GM18517 (cell line): ENCODE measurements around the gene CELF4.

Experiments
- ATAC-seq: cut with Tn5 transposase; IDR thresholded peaks from one replicate; pipeline ENCODE4 v1.9.1; 2021; ENCODE audit warnings: mild to moderate bottlenecking, moderate library complexity; ENCODE audit not compliant: unreplicated experiment

CELF4 gene

DNA sequence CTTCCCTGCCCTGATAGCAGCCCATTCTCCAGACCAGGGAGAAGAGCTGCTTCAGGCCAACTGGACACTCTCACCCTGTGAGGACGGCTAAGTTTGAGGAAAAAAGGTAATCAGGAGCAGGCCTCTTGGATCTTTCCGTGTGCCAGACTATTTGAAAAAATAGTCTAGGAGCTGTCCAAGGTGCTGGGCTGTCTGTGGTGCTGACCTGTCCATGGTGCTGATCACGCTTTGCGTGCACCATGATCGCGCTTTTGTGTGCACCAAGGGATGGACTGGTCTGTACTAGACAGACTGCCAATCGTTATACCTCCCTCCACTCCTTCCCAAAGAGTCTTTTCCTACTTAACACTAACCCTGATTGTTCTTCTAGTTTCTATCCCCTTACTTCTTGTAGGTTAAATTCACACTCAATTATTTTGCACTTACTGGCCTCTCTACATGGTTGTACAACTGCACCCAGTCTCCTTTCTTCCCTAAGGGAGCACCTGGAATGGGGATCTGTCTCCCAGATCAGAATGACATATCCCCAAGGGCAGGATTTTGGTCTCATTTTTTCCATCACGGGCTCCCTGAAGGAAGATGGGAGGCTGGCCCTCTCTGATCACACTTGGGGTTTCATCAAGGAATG is 295.4 kb downstream of the CELF4 start:
- ATAC-seq, result no peak

DNA sequence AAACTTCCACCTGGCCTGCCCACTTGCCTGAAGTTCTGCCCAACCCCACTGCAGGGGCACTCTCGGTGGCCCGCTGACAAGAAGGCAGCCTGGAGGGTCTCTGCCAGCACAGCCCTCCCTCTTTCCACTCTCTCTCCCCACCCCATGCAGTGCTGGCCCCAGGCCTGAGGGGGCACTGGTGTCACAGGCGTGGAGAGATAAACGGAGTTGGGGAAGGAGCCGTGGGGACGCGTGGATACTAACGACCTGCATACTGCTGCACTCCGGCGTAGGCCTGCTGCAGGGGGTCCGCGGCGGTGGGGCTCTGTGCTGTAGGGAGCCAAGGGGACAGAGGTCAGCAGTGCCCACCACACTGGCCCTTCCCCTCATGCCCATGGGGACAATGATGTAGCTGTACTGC is 299.3 kb downstream of the CELF4 start:
- no peak for ATAC-seq

DNA sequence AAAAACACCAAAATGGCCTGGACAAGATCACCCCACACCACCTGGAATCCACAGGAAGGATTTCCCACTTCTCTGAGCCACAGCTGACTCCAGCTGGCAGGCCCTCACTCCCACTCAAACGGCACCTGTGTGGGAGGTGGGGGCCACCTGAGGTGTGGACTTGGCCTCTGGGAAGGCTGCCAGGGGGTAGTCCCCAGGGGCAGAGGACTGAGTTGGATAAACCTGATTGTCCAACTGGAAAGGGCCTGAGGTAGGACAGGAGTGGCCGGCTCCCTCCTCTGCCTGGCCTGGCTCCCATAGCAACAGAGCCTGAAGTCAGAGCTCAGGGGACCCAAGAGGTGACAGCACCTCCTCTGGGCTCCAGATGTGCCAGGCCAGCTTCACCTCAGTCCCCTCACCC is 300.2 kb downstream of the CELF4 start:
- ATAC-seq, result no peak

DNA sequence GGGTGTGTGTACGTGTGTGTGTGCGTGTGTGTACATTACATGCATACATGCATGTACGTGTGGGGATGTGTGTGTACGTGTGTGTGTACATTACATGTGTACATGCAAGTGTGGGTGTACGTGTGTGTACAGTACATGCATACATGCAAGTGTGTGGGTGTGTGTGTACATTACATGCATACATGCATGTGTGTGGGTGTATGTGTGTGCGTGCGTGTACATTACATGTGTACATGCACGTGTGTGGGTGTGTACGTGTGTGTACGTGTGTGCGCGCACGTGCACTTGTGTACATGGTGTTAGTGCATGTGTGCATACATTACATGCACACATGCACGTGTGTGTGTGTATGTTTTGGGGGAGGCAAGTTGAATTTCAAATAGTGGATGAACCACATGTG is 300.6 kb downstream of the CELF4 start:
- no peak for ATAC-seq

DNA sequence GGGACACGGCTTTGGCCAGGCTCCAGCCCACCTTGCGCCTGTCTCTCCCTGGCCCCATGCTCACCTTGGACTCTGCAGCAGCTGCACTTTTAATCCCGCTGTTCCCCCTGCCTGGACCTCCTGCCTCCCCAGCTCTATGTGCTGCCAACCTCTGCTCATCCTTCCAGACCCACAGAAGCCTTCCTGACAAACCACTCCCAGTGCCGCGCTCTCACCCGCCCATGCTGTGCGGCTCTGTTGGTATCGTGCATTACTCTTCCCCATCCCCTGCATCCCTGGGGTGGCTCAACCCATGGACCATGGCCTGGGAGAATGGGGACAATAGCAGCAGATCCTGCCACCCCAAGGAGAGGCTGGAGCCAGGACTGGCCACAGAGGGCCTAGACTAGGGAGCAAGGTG is 303.6 kb downstream of the CELF4 start:
- no peak for ATAC-seq

DNA sequence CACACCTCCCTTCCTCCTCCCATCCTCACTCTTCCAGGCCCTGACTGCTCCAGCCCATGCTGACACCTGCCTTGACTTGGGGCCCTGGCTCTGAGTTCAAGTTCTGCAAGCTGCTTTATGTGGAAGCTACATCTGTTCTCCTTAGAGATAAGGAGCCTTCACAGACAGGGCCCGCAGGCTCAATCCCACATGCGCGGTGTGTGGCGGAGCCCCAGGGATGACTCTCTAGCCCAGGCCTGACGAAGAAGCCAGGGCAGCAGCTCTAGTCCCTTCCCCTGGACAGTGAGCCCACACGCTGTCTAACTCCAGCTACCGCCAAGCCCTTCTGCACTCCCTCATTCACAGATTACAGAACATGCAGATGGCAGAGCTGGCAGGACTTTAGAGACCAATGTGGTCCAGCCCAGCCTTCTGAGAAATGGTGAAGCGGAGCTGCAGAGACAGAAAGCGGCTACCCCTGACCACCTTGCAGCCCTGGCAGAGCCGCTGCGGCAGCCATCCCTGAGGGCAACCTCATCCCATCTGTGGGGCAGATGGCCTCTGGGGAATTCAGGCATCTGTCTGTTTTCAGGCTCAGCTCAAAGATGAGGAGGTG is 304.3 kb downstream of the CELF4 start:
- no peak for ATAC-seq

DNA sequence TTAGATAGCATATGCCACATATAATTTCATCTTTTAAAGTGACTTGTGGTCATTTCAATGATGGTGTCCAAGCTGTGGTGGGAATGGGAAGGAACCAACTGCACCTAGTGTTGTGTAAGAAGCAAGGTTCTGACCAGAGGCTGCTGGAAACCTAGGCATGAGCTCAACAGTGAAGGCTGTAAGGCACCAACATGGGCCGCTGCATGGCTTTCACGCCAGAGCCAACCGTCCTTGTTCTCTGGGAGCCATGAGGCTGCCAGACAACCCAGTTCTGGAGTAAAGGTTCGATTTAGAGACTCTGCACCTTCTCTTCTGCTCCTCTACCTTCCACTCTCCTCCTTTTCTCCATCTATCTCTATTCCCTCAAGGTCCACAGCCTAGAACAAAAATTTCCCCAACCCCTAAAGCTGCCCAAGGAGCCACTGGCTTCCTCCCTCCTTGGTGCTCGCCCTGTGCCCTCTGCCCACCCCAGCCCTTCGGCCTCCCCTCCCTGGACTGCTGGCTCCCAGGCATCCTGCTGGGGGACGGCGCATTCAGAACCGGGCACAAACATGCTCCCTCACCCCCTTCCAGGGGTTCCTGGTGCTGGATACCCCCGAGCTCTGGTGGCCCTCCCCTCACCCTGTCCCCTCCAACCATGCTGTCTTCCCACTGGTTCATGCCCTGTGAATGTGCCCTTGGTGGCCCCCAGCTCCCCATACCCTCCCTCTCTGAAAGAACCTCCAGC is 305.1 kb downstream of the CELF4 start:
- no peak for ATAC-seq

DNA sequence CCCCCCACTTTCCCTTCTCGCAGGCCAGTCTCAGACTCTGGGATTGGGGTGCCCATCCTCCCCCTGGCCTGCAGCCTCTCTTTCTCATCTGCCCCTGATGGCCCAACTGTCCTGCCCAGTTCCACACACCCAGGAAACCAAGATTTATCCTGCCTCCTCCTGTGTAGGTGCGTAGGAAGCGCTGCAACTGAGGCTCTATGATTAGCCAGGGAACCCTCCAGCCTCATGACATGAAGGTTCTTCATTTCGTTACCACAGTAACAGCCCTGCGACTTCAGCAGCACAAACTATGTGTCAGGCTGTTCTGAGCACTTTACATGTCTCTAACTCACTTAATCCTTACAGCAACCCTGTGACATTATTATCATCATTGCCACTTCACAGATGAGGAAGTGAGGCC is 305.9 kb downstream of the CELF4 start:
- no peak for ATAC-seq

DNA sequence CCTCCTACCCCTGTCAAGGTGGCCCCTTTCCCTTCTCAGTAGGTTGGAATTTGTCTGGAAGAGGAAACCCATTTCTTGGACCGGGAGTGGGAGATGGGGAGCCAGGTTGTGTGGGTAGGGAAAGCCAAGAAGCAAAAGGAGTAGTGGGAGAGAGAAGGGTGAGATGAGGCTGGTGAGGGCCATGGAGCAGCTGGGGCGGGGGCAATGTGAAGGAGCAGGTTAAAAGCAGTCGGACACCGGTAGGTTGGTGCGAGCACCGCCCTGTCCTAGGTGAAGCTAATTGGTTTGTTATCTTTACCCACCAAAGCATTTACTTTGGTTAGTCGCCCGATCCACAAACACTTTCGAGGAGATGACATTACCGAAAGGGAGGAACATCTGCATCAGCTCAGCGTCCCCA is 306.8 kb downstream of the CELF4 start:
- no peak for ATAC-seq

DNA sequence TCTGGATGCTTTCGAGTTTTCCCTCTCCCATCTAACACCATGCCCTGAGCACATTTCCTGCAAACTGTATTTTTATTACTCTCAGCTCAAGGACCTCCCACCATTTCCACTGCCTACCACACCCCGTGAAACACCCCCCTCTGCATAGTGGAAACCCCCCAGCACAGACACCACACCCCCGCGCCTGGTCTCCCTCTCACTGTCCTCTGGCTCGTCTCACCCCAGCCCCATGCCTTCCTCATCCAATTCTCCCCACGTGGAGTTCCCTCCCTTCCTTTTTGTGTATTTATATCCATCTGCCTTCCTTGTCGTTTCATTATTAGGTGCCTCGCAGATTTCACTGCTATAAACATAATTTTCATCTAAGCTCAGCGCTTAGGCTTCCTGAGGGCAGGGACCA is 307.5 kb downstream of the CELF4 start:
- ATAC-seq, result no peak

DNA sequence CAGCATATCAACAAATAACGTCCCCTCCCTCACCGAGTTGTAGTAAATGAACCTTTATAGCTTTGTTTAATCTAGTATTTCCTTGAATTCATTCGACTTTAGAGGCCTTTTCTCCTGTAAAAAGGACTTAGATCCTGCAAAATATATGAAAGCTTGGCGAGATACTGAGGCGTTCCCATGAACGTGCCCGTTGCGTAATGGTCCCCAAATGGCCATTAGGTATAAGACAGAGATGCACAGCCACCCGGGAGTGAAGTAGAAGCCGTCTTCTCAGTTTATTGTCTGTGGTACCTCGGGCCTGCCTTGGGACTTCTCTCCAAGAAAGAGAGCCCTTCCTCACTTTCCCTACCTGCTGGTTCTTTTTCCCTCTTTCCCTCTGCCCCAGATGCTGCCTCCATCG is 310.6 kb downstream of the CELF4 start:
- ATAC-seq, result no peak

DNA sequence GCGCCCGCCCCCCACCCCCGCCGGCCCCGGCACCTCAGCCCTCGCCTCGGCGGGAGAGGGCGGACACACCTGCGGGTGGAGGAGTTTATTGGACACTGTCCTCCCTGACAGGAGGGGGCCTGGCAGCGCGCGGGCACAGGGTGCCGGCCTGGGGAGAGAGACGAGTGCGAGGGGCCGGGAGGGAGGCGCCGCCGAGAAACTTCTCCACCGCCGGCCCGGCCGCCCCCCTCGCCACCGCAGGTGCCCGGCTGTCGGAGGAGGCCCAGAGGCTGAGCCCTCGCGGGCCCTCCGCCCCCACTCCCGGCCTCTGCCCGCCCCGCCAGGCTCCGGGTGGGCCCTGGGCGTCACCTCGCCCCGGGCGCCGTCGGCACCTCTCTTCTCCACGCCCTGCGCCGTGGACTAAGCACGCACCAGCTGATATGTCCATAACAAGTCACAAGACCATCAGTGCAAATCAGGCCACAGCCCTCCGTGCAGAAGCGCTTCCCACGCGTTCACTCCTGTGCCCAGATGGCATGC is 311.3 kb downstream of the CELF4 start:
- no peak for ATAC-seq

DNA sequence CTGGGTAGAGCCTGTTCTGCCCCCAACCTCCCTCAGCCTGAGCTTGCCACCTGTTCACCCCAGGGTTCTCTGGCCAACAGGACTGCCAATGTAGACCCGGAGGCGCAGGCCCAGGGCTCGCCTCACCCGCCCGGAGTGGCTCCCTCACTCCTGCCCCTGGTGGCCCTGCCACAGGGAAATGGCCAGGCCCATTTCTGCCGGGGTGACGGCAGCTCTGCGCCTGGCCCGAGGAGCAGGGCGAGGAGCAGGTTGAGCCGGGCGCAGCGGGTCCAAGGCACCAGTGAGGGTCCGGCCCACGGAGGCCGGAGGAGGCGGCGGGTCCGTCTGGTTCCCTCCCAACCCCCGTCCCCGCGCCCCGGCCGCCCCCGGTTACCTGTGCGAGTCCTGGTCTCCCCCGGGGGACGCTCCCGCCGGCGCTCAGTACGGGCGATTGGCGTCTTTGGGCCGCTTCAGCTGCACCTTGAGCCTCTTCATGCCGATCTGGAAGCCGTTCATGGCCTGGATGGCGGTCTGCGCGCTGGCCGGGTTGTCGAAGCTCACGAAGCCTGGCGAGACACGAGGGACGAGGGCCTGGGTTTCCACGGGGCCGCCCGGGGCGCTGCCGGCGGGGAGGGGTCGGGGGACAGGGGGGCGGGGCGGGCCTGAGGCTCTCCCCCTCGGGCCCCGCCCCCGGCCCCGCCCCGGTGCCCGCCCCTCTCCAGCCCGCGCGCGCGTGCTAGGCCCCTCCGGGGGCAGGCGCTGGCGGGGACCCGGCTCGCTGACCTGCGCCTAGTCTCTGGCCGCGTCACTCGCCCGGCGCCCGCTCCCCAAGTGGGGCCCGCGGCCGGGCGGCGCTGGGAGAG is 312.0 kb downstream of the CELF4 start:
- no peak for ATAC-seq

DNA sequence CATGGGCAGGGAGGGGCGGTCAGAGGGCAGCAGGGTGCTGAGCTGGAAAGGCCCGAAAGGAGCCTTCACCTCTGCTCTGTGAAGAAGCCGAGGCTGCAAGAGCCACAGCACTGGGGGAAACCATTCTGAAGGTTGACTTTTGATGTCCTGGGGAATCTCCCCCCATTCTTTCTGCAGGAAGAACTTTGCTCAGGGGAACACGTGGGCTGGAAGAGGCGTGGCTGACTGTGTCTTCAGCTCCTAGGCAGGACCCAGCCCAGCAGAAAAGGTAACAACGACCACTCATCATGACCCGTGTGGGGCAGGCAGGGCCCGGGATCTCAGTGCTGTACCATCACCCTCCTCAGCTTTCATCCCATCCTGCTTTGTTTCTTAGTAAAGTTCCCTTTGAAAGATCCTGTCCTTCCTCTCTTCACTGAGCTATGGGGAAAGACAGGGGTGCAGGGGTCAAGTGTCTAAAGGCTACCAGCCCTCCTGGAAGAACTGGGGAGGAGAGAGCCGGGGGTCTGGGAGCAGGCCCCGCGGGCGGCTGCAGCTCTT is 312.7 kb downstream of the CELF4 start:
- ATAC-seq, result no peak

DNA sequence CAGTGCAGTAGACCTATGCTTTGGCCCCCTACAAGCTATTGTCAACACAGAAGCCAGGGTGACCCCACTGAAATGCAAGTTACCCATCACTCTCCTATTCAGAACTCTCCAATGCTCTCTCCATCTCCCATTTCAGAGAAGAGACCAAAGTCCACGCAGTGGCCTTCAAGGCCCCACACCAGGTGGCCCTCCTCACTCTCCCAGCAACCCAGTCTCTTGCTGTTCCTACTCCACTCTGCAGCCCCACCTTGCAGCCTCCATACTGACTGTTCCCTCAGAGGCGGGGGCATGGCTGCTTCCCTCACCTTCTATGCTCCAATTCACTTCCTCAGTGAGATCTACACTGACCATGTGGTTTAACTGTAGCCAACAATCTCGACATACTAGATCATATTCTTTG is 313.3 kb downstream of the CELF4 start:
- ATAC-seq, result no peak

DNA sequence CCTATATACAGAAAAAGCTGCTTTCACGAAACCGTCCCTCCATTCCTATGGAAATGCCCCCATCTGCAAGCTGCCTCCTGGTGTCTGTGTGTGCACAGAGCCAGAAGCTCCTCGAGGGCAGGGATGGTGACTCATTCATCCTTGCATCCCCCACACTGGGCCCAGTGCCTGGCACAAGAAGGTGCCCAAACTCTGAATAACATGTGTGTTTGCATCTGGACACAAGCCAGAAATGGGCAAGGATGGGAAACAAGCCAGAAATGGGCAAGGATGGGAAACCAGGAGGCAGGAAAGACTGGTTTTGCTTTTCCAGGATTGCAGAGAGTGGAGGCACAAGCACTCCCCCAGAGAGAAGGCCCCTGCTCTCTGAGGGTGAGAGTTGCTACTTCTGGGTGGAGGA is 313.9 kb downstream of the CELF4 start:
- no peak for ATAC-seq

DNA sequence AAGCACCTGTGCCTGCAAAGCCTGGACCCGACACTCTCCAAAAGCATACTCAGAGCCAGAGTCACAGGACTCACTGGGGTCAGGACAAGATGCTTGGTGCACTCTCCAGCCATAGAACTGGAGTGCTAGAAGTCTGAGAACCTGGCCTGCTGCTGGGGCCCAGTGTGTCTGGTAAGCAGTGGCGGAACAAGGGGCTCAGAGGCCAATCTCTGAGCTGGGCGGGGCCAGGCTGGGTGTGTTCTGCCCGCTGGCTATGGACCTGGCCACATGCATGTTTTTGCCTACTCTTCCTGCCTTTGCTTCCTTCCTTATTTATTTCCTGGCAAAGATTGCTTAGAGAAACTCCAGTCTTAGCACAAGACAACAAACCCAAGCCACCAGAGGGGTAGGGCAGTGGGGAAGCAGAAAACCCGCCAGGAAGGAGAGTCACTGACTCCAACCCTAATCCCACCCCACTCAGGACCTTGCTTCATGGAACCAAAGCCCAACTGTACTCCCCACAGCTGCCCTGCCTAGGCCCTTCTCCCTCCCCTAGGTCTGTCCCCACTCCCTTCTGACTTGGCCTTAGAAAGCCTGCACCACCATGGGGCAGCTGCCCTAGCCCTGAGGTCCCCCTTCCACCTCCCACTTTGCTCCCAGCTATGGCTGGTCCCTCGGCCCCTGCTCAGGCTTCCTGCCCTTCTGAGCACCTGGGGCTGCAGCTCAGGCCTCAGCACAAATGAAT is 315.5 kb downstream of the CELF4 start:
- no peak for ATAC-seq

DNA sequence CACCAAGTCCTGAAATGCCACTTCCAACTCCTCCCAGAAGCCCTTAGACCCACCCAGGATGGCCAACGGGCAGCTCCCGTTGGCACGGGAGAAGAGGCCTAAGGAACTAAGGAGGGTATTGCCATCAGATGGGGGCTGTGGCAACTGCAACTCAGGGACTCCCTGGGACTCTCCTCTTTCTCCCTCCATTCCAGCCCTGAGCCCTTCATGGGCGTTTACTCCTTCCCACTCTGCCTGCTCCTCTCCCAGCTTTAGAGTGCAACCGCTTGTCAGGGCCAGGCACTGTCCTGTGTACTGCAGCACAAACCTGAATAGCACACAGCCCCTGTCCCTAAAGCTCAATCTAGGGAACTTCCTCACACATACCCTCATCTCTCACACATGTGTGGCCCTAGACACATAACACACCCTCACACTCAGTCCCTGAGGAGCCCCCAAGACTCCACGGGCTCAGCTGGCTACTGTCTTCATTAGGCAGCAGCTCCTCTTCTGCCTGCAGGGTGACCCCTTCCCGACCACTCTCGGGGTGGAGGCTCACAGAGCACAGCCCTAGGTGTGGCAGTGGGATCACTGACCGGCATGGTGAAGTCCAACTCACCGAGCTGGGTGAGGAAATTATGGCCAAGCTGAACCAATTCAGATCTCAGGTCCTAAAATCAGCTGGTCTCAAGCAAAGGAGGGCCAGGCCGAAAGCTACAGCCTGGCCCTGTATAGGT is 316.3 kb downstream of the CELF4 start:
- ATAC-seq, result no peak

DNA sequence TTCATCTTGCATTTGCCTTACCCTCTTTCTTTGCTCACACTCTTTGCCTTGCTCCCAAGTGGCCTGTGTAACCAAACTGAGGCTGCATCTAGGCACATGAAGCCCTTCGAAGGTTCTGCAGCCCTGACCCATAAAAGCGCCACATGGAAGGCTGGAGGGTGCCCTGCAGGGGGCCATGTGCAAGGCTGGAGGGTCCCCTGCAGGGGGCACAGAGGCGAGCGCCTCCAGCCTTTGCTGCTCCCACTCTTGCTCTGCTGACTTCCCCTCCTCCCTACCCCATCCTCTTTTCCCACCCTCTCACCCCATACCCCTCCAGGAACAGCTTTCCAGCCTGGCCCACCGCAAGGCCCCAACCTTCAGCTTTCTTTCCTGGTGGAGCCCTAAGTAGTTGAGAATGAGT is 317.3 kb downstream of the CELF4 start:
- ATAC-seq, result no peak
